GM12801 (cell line): ENCODE measurements around the gene RNF224.

Experiments
- CTCF ChIP-seq: IDR thresholded peaks from one replicate; pipeline ENCODE4 v1.5.1; 2011; ENCODE audit warnings: control low read depth; ENCODE audit not compliant: insufficient read length; ENCODE audit errors: extremely low read depth

The RNF224 gene

GRCh38 chr9:137272241-137273094, 45.2 kb downstream of the RNF224 start:
- no peak for TF ChIP-seq CTCF

GRCh38 chr9:137273095-137273490, 45.8 kb downstream of the RNF224 start:
- TF ChIP-seq CTCF, result no peak

- no peak for TF ChIP-seq CTCF
Measured at GRCh38 chr9:137273611-137274320, 46.5 kb downstream of the RNF224 start.

GRCh38 chr9:137275203-137275587, 47.9 kb downstream of the RNF224 start:
- no peak for TF ChIP-seq CTCF

GRCh38 chr9:137275588-137276472, 48.5 kb downstream of the RNF224 start:
- no peak for TF ChIP-seq CTCF

GRCh38 chr9:137276473-137277328, 49.4 kb downstream of the RNF224 start:
- no peak for TF ChIP-seq CTCF
